Mesenteric fat pad (tissue), 1 donor: ENCODE measurements around the gene WDR38. TPM values are rescaled to one million over a fixed set of nuclear protein-coding genes. Genes with fewer than 3 reads are reported as not detected.
"Not testable (repeated sequence)": the region's sequence is repeated elsewhere in the genome, so short reads cannot be mapped to it uniquely, and the experiment has no call there.

Experiments used
- DNase-seq: peaks from one replicate; pipeline ENCODE4 v3.0.0-alpha.2; 2020; ENCODE audit warnings: low spot score
- total RNA-seq: library from RNA; stranded (reverse); fragmentation: NEBNext Ultra II Directional; extraction: Animal tissue kit (Norgen Biotek cat#: 25700); gene quantifications from one replicate; pipeline ENCODE4 v1.2.1, GENCODE V29; 2021
- donor health status: DM: yes; HTN: yes; CAD: no.

Gene WDR38
- total RNA-seq, 1 donor from 2014 or later = not detected

DNA sequence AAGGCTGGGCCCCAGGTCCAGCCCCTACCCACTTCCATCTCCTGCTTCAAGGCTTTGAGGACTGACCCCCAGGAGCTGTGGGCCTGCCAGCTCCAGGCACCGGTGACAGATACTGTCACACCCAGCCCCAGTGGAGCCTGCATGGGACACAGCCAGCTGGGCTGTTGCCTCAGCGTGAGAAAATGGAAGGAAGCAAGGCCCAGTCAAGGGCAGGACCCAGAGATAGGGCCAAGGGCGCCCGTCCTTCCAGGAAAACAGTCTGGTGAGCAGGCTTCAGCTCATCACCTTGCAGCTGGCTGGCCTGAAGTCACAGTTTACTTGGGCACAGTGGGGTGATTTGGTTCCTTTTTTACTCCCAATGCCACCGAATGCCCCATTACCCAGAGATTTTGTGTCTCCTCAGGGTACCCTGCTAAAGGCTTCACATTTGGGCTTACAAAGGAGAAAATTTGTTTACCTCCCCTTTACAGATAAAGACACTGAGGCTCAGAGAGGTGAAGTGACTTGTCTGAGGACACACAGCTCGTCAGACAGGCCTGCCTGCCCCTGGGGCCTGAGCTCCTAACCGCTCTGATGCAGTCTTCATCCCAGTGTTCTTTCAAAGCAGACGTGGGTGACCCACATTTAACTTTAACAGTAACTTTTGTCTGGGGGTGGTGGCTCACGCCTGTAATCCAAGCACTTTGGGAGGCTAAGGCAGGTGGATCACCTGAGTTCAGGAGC lies 21.5 kb upstream of the WDR38 start:
- DNase-seq = no peak

DNA sequence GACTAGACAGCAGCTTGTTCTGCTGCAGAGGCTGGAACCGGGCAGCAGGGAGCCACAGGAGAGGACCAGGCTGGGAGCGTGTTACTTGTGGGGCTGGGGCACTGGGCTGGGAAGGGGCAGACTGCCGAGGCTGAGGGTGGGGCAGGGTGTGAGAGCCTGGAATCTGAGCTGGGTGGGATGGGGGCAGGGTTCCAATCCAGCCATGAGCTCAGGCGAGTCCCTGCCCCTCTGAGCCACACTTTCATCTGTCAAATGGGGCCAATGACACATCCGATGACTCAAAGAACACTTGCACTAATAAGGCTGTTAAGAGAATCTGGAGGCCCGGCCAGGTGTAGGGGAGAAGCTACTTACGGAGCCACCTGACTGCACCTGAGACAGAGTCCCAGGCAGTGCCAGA lies 18.7 kb upstream of the WDR38 start:
- no peak for DNase-seq

DNA sequence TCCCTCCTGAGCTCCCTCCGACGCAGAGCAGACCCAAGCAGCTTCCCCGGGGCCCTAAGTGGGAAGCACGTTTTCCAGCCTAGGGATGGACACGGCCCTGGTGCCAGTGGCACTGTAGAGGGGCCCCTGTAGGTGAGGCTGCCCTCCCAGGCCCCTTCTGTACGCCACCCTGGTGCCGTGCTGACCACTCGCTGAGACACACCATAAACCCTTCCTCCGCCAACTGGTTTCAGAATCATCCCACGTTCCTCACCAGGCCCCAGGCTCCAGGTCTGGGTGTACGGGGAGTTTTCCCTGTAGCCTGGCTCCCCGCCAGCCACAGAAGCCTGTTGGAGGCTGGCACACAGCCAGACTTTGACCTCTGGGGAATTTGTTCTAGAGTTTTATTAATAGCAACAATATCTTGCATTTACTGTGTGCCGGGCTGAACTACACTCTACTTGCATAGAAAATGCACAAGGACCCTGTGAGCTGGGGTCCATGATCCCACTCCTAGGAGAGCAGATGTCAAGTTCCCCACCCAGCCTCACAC lies 18.2 kb upstream of the WDR38 start:
- no peak for DNase-seq

DNA sequence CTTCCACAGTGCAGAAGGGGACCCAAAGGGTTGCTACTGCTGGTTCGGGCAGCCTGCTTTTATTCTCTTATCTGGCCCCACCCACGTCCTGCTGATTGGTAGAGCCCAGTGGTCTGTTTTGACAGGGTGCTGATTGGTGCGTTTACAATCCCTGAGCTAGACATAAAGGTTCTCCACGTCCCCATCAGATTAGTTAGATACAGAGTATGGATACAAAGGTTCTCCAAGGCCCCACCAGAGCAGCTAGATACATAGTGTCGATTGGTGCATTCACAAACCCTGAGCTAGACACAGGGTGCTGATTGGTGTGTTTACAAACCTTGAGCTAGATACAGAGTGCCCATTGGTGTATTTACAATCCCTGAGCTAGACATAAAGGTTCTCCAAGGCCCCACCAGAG lies 15.1 kb upstream of the WDR38 start:
- DNase-seq = not testable (repeated sequence)

DNA sequence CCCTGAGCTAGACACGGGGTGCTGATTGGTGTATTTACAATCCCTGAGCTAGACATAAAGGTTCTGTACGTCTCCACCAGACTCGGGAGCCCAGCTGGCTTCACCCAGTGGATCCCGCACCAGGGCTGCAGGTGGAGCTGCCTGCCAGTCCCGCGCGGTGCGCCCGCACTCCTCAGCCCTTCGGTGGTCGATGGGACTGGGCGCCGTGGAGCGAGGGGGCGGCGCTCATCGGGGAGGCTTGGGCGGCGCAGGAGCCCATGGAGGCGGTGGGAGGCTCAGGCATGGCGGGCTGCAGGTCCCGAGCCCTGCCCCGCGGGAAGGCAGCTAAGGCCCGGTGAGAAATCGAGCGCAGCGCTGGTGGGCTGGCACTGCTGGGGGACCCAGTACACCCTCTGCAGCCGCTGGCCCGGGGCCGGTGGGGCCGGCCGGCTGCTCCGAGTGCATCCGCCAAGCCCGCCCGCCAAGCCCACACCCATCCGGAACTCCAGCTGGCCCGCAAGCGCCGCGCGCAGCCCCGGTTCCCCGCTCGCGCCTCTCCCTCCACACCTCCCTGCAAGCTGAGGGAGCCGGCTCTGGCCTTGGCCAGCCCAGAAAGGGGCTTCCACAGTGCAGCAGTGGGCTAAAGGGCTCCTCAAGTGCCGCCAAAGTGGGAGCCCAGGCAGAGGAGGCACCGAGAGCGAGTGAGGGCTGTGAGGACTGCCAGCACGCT lies 14.5 kb upstream of the WDR38 start:
- not testable (repeated sequence) for DNase-seq

DNA sequence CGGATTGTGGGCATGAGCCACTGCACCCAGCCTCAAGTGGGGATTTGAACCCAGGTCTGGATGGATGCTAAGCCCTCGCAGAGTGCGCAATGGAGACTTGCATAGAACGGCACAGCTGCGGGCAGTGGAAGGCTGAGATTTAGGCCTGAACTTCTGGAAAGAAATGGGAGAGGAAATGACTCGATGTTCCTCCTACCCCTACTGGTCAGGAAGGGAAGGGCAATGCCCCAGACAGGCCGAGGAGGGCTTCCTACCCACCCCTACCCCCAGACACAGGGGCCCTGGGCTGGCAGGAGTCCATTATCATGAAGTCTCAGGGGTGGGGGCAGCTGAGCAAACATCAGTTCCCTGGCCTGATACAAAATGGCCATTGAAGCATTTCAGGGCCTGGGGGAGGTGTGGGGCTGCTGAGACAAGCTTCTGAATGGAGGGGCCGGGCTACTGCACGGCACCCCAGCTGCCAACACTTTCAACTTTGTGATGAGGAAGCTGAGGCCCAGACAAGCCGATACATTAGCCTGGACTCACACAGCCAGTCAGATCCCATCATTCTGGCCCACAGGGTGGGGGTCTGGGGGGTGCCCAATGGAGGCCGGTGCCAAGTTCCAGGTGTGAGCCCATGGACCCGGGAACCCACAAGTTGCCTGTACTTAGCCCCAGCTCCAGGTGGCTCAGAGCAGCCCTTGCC lies 13.5 kb upstream of the WDR38 start:
- DNase-seq = no peak

DNA sequence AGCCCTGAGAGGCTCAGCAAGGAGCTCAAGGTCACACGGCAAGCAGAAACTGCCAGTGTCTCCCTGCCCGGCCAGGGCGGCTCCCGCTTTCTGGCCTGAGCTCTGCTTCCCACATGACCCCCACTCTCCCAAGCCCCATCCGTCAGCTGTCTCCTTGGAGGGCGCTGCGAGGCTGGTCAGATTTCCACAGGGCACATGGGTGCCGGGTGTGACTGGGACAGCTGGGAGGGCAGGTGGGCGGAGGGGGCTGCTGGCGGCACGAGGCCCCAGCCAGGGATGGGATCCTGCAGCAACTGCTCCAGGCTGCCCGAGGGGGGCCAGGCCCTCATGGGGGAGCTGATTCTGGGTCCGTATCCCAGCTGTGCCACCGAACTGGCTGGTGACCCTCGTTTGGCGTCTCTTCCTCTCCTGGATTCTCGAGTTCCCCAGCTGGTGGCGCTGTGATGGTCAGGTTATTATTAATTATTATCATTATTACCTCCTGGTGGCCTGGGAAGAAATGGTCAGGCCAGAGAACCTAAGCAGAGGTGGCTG lies 12.9 kb upstream of the WDR38 start:
- DNase-seq = no peak

DNA sequence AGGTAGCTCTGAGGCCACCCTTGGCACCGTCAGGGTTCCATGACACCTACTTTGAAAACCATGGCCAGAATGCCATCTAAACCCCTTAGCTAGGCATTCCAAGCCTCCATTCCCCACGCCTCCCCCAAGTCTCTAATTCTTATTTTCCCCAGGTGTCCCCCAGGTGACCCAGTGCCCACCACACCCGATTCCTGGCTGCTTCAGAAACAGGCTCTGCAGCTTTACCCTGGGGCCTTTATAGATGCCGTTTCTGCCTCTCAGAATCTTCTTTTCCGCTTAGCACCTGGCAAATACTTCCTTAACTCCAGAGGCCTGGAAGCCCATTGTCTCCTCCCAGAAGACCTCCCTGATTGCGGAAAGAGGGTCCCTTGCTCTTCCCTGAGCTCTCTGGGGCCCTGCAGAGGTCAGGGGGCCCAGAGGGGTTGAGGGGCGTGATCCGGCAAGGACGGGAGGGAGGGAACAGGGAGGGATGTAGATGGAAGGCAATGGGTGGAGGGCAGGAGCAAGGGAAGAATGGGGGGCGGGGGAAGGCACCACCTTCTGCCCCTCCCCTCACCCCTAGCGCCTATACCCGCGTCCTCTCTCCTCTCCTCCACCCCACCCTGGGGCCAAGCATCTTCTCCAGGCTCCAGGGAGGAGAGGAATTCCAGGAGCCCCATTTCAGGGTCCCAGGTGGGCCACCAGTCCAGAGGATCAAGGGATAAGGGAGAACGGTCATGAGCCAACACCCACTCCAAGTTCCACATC lies 12.0 kb upstream of the WDR38 start:
- no peak for DNase-seq

DNA sequence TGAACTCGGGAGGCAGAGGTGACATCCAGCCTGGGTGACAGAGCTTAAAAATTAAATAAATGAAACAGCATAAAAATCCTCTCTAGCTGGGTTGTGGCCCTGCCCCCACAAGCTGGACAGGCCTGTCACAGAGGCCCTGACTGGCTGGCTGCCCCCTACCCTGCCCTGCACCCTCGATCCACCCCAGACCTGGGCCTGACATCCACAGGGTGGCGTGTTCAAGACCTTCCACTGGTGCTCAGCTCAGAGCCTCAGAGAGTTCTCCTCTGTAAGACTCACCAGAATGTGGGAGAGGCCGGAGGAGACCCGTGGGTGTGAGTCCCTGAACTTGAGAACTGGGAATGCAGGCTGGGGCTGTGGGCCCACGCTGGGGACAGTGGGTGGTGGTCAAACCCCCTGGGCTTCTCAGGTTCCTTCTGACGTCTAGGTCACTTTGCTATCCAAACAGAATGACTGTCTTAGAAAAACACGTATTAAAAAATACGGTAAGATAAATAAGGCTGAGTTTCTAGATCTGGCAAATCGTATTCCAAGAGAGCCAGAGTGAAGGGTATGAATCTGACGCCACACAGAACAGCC lies 9.7 kb upstream of the WDR38 start:
- DNase-seq = no peak

DNA sequence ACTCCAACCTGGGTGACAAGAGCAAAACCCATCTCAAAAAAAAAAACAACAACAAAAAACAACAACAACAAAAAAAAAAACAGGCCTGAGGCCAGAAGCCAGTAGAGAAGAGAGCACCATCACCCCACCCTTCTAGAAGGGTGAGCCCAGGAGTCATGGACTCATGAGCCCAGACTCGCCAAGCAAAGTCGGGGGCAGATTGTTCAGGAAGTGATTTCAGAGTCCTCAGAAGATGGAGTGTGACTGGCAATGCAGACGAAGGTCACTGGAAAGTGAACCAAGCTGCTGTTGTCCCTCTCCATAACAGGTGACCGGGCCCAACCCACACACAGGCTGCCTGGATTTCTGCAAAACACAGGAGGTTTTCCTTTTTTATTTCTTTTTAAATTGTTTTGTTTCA lies 9.0 kb upstream of the WDR38 start:
- DNase-seq = no peak

DNA sequence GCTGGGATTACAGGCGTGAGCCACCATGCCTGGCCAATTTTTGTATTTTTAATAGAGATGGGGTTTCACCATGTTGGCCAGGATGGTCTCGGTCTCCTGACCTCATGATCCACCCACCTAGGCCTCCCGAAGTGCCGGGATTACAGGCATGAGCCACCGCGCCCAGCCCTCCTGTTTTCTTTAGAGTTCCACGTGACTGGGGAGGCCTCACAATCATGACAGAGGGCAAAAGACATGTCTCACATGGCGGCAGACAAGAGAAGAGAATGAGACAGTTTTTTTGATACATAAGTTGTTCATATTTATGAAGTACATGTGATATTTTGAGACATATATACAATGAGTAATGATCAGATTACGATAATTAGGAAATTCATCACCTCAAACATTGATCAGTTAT lies 6.8 kb upstream of the WDR38 start:
- DNase-seq = not testable (repeated sequence)

DNA sequence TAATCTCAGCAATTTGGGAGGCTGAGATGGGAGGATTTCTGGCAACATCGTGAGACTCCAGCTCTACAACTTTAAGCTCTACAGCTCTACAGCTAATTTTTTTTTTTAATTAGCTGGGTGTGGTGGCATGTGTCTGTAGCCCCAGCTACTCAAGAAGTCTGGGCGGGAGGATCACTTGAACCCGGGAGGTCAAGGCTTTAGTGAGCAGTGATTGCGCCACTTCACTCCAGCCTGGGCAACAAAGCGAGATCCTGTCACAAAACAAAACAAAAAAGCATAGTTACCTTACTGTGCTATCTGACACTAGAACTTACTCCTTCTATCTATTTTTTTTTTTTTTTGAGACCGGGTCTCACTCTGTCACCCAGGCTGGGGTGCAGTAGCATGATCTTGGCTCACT lies 6.3 kb upstream of the WDR38 start:
- DNase-seq = no peak

DNA sequence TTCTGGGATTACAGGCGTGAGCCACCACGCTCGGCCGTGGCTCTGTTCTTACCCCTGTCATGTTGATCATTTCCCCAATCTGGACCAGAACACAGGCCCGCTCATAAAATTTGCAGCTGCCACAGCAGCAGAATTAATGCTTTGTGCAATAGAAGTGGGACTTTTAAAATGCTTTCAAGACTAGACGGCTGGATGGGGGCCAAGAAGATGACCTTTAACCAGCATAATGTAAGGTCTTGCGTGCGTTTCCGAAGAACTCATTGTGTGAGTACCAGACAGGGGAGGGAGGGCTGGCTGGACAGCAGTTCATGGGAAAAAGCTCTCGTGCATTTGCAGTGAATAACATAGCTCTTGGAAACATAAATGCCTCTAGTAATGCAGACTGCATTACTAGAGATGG lies 3.5 kb upstream of the WDR38 start:
- DNase-seq = no peak

DNA sequence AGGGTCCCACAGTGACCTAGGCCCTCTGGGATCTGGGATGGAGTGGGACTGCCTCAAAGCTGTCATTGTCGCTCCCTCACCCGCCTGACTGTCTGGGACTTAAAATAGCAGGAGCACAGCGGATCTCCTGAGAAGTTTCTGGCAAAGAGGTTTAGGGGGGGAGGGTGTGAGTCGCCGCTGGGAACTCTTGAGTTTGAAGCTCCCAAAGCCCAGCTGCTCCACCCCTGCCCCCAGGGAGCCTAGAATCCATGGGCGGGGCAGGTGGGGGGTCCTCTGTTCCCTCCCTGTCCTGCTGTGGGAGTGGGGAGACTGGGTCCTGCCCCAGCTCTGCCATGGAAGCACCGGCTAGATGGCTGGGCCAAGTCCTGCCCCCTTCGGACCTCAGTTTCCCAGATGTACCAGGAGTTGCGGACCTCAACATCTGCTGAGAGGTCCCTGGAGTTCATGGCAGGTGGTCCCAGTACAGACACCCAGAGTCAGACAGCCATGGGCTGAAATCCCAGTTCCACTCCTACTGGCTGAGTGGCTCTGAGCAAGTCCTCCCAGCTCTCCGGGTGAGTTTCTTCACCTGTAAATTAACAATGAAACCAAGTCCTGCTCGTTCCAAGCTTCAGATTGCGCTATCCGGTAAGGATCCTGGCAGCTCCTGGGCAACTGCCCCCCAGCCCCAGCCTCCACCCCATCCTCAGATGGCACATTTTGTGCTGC lies 985 bp upstream of the WDR38 start:
- no peak for DNase-seq

DNA sequence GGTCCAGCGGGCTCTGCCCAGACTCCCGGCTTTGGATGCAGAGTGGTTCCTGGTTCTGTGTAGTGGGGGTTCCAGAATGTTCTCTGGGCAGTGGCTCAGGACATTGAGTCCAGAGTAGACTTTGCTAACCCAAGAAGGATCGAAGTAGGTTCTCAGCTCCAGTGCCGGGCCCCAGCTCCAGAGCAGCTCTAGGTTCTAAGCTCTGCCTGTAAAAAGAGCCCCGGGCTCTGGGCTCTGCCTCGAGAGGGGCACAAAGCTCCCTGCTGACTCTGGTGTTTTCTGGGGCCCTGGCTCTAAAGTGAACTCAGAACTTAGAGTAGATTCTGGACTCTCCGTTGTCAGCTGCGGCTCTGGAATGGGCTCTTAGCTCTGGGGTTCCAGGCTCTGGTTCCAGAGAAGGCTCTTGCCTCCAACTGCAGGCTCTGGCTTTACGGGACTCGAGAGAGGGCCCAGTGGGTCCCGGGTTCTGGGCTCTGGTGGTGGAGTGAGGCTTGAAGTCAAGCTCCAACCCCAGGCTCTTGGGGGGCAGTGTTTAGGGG lies 414 bp downstream of the WDR38 start:
- DNase-seq = no peak

DNA sequence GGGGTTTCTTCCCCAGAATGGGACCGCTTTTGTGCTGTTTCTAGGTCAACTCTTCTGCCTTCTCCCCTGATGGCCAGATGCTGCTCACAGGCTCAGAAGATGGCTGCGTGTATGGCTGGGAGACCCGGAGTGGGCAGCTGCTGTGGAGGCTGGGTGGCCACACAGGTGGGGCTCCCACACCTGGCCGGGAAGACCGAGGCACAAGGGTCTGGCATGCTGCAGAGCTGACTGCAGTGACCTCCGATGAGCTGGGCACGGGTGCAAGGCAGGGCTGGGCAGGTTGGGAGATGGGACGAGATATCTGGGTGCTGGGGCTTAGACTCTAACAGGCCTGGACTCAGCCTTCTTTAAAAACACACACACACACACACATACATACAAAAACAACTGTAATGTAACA lies 901 bp downstream of the WDR38 start:
- DNase-seq = no peak

DNA sequence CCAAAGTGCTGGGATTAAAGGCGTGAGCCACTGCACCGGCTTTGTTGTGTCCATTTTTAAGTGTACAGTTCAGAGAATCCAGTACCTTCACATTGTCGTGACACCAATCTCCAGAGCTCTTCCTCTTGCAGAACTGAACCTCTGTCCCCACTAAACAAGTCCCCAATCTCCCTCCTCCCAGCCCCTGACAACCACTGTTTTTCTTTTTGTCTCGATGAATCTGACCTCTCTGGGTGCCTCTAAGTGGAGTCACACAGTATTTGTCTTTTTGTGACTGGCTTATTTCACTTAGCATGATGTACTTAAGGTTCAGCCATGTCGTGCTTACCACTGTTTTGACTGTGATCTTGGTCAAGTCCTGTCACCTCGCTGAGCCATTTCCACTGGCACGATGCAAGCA lies 1.6 kb downstream of the WDR38 start:
- DNase-seq = no peak

DNA sequence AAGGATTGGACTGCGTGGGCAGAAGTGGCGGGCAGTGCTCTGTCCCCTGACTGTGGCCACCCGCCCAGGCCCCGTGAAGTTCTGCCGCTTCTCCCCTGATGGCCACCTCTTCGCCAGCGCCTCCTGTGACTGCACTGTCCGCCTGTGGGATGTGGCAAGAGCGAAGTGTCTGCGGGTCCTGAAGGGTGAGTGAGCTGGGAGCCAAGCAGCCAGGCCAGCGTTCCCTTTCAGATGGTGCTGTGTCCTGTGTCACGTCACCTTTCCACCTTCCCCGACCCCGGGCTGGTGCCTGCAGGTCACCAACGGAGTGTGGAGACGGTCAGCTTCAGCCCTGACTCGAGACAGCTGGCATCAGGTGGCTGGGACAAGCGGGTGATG lies 2.3 kb downstream of the WDR38 start:
- no peak for DNase-seq

DNA sequence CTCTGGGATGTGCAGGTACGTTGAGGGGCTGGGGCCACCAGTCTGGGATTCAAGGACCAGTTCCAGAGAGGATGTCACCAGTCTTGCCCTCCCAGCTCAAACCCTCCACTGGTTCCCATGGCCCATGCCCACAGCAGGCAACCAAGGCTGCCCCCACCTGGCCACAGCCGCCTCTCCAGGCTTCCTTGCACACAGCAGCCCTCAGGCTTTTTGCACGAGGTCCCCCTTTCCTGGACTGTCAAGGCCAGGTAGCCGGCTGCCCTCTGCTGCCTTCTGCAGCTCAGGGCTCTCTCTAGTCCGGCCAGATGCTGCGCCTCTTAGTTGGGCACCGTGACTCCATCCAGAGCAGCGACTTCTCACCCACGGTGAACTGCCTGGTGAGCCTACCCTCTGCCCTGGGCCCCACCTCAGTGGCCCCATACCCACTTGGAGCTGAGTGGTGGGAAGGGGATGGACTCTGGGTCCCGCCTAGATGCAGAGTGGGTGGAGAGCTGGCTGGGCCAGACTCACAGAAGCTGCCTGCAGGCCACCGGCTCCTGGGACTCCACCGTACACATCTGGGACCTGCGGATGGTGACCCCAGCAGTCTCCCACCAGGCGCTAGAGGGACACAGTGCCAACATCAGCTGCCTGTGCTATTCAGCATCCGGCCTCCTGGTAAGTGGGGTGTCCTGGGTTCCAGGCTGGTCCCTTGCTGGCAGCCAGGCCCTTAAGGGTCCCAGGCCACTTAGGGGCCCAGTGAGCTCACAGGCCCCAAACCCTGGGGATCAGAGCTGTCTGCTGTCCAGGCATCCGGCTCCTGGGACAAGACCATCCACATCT lies 2.9 kb downstream of the WDR38 start:
- DNase-seq = no peak
